Progenitor cell of endocrine pancreas (in vitro differentiated cells): ENCODE measurements around the gene TWIST2. TPM values are rescaled to one million over a fixed set of nuclear protein-coding genes. Genes with fewer than 3 reads are reported as not detected.

ENCODE experiments used
- DNase-seq: peaks from one replicate; pipeline ENCODE4 v3.0.0; 2021; ENCODE audit warnings: low spot score; ENCODE audit not compliant: unreplicated experiment
- H3K27ac Mint-ChIP-seq: 2 replicates; pipeline ENCODE4 v1.8.0; 2021; ENCODE audit warnings: mild to moderate bottlenecking, moderate library complexity, mixed read lengths
- H3K27me3 Mint-ChIP-seq: 2 replicates; pipeline ENCODE4 v1.8.0; 2021; ENCODE audit warnings: mixed read lengths
- H3K36me3 Mint-ChIP-seq: 2 replicates; pipeline ENCODE4 v1.8.0; 2022; ENCODE audit warnings: mixed read lengths; ENCODE audit not compliant: insufficient read depth
- H3K4me1 Mint-ChIP-seq: 2 replicates; pipeline ENCODE4 v1.8.0; 2021; ENCODE audit warnings: low read depth, mixed read lengths
- H3K4me3 Mint-ChIP-seq: 2 replicates; pipeline ENCODE4 v1.8.0; 2021; ENCODE audit warnings: low read depth, mild to moderate bottlenecking, moderate library complexity, mixed read lengths
- H3K9me3 Mint-ChIP-seq: 2 replicates; pipeline ENCODE4 v1.8.0; 2021; ENCODE audit warnings: low read depth, mixed read lengths
- CTCF ChIP-seq: fragments of 200-600 bp; sonication (generic); IDR thresholded peaks from one replicate; pipeline ENCODE4 v1.5.0; 2021; ENCODE audit warnings: antibody characterized with exemption, mild to moderate bottlenecking; ENCODE audit not compliant: unreplicated experiment
- total RNA-seq: library from RNA; stranded (reverse); gene quantifications from 2 replicates; pipeline ENCODE4 v1.2.1, GENCODE V29; 2021

The TWIST2 gene
- total RNA-seq, 1 donor from 2014 or later, result not detected

- no peak for DNase-seq
- no peak overlapping the region for H3K4me3 Mint-ChIP-seq
- H3K27ac Mint-ChIP-seq, result no peak overlapping the region
- H3K4me1 Mint-ChIP-seq, result no peaks in the 10 kb centered on the region
- no peaks in the 10 kb centered on the region for H3K36me3 Mint-ChIP-seq
- TF ChIP-seq CTCF, result no peak
- H3K27me3 Mint-ChIP-seq, result peaks cover 32% of the 10 kb centered on the region
- peaks cover 2% of the 10 kb centered on the region for H3K9me3 Mint-ChIP-seq
These were observed 91.2 kb downstream of the TWIST2 start for GRCh38 chr2:238939074-238939473.

- peaks cover 26% of the 10 kb centered on the region for H3K27me3 Mint-ChIP-seq
- H3K4me1 Mint-ChIP-seq, result no peaks in the 10 kb centered on the region
- DNase-seq, result no peak
- H3K4me3 Mint-ChIP-seq, result no peak overlapping the region
- no peak for TF ChIP-seq CTCF
- H3K36me3 Mint-ChIP-seq, result no peaks in the 10 kb centered on the region
- no peak overlapping the region for H3K27ac Mint-ChIP-seq
- H3K9me3 Mint-ChIP-seq, result no peaks in the 10 kb centered on the region
These were observed 91.9 kb downstream of the TWIST2 start for GRCh38 chr2:238939521-238940403.

- H3K4me3 Mint-ChIP-seq, result no peak overlapping the region
- no peak for TF ChIP-seq CTCF
- DNase-seq, result no peak
These were observed 92.9 kb downstream of the TWIST2 start for GRCh38 chr2:238940806-238941205.

GRCh38 chr2:238941262-238941792, 93.4 kb downstream of the TWIST2 start:
- DNase-seq, result no peak
- peaks cover 22% of the 10 kb centered on the region for H3K27me3 Mint-ChIP-seq
- no peak for TF ChIP-seq CTCF
- H3K4me1 Mint-ChIP-seq, result no peaks in the 10 kb centered on the region
- H3K27ac Mint-ChIP-seq, result no peak overlapping the region
- H3K4me3 Mint-ChIP-seq, result no peak overlapping the region
- H3K9me3 Mint-ChIP-seq, result no peaks in the 10 kb centered on the region
- H3K36me3 Mint-ChIP-seq, result no peaks in the 10 kb centered on the region

More at GRCh38 chr2:238940806-238941205, 92.9 kb downstream of the TWIST2 start:
- Mint-ChIP-seq H3K9me3 (no peaks in the 10 kb centered on the region), H3K36me3 (no peaks in the 10 kb centered on the region), H3K27ac (no peak overlapping the region), H3K27me3 (peaks cover 23% of the 10 kb centered on the region), H3K4me1 (no peaks in the 10 kb centered on the region)

- no peak for TF ChIP-seq CTCF
- H3K9me3 Mint-ChIP-seq, result no peaks in the 10 kb centered on the region
- peaks cover 18% of the 10 kb centered on the region for H3K27me3 Mint-ChIP-seq
- no peak overlapping the region for H3K4me3 Mint-ChIP-seq
- DNase-seq, result no peak
- peak overlapping the region; percentile 16 for H3K27ac Mint-ChIP-seq
- H3K36me3 Mint-ChIP-seq, result no peaks in the 10 kb centered on the region
- H3K4me1 Mint-ChIP-seq, result no peaks in the 10 kb centered on the region
These were observed 94.3 kb downstream of the TWIST2 start for GRCh38 chr2:238942080-238942725.
